OCI-LY1 (cell line): ENCODE measurements around the gene RFX5.
A peak's percentile ranks its signal among the peaks of the same experiment; 100 is the strongest.

Experiments used
- H2AFZ ChIP-seq: fragments of 200-600 bp; sonication (generic), shearing (Covaris generic); 2 replicates; pipeline ENCODE4 v1.6.0; 2014; ENCODE audit warnings: antibody characterized with exemption, mild to moderate bottlenecking, low read length
- H3F3A ChIP-seq: fragments of 200-600 bp; sonication (generic), shearing (Covaris generic); 2 replicates; pipeline ENCODE4 v1.6.0; 2014; ENCODE audit warnings: mild to moderate bottlenecking, antibody characterized with exemption, low read length, moderate library complexity; ENCODE audit not compliant: insufficient read depth
- H3K27ac ChIP-seq: fragments of 200-600 bp; sonication (generic); 2 replicates; pipeline ENCODE4 v1.5.1; 2014; ENCODE audit warnings: low read length, mixed run types, mild to moderate bottlenecking, low read depth; ENCODE audit not compliant: poor library complexity, severe bottlenecking
- H3K27me3 ChIP-seq: fragments of 200-600 bp; sonication (generic); 2 replicates; pipeline ENCODE4 v1.6.0; 2014; ENCODE audit warnings: antibody characterized with exemption, mild to moderate bottlenecking, low read length, moderate library complexity; ENCODE audit not compliant: insufficient read depth
- H3K36me3 ChIP-seq: fragments of 200-600 bp; sonication (generic); 2 replicates; pipeline ENCODE4 v1.6.1; 2014; ENCODE audit warnings: mild to moderate bottlenecking, antibody characterized with exemption, low read length, moderate library complexity, mixed read lengths; ENCODE audit not compliant: insufficient read depth
- H3K4me1 ChIP-seq: fragments of 200-600 bp; sonication (generic); 2 replicates; pipeline ENCODE4 v1.5.1; 2014; ENCODE audit warnings: mild to moderate bottlenecking, low read length, moderate library complexity; ENCODE audit not compliant: insufficient read depth, severe bottlenecking
- H3K4me2 ChIP-seq: fragments of 200-600 bp; sonication (generic), shearing (Covaris generic); 2 replicates; pipeline ENCODE4 v1.6.1; 2014; ENCODE audit warnings: low read length
- H3K4me3 ChIP-seq: fragments of 200-600 bp; sonication (generic); 2 replicates; pipeline ENCODE4 v1.5.1; 2014; ENCODE audit warnings: low read length, low read depth, mild to moderate bottlenecking, mixed read lengths; ENCODE audit not compliant: poor library complexity, severe bottlenecking
- H3K79me2 ChIP-seq: fragments of 200-600 bp; shearing (Covaris generic); 2 replicates; pipeline ENCODE4 v1.6.1; 2016; ENCODE audit warnings: mixed run types, low read length, mixed read lengths; ENCODE audit not compliant: insufficient read depth
- H3K9ac ChIP-seq: fragments of 200-600 bp; sonication (generic), shearing (Covaris generic); 2 replicates; pipeline ENCODE4 v1.6.1; 2014; ENCODE audit warnings: mild to moderate bottlenecking, low read length, mixed read lengths
- H3K9me2 ChIP-seq: fragments of 200-600 bp; sonication (generic), shearing (Covaris generic); 2 replicates; pipeline ENCODE4 v1.6.1; 2014; ENCODE audit warnings: low read depth, mild to moderate bottlenecking, low read length, mixed read lengths
- H3K9me3 ChIP-seq: fragments of 200-600 bp; shearing (Covaris generic); 2 replicates; pipeline ENCODE4 v1.6.1; 2014; ENCODE audit warnings: low read length, mixed read lengths
- H4K20me1 ChIP-seq: fragments of 200-600 bp; sonication (generic), shearing (Covaris generic); 2 replicates; pipeline ENCODE4 v1.6.0; 2016; ENCODE audit warnings: mild to moderate bottlenecking, low read length; ENCODE audit not compliant: insufficient read depth
- CTCF ChIP-seq: fragments of 200-600 bp; sonication (generic), shearing (Covaris generic); IDR thresholded peaks from 2 replicates; pipeline ENCODE4 v1.5.1; 2017; ENCODE audit warnings: mild to moderate bottlenecking, antibody characterized with exemption, low read length, moderate library complexity, mixed read lengths
- EZH2 ChIP-seq: fragments of 200-600 bp; sonication (generic), shearing (Covaris generic); IDR thresholded peaks from 2 replicates; pipeline ENCODE4 v1.8.0; 2017; ENCODE audit warnings: borderline replicate concordance, mixed run types, mild to moderate bottlenecking, antibody characterized with exemption, low read length, moderate library complexity, mixed read lengths

Gene RFX5

GRCh38 chr1:151364996-151365395, 17.9 kb upstream of the RFX5 start:
- H3K9ac ChIP-seq: no peak overlapping the region
- no peaks in the 10 kb centered on the region for H4K20me1 ChIP-seq
- H2AFZ ChIP-seq: no peak overlapping the region
- no peaks in the 10 kb centered on the region for H3K4me1 ChIP-seq
- H3K9me3 ChIP-seq: peaks cover 15% of the 10 kb centered on the region
- no peak overlapping the region for H3K27ac ChIP-seq
- H3K36me3 ChIP-seq: no peaks in the 10 kb centered on the region; the same call in 1 of the 2 replicates
- H3K79me2 ChIP-seq: no peaks in the 10 kb centered on the region
- H3K4me3 ChIP-seq: no peak overlapping the region
- H3F3A ChIP-seq: no peaks in the 10 kb centered on the region
- no peak overlapping the region for H3K4me2 ChIP-seq
- peak; percentile 12; the same call in 1 of the 2 replicates for TF ChIP-seq CTCF
- no peak for TF ChIP-seq EZH2
- H3K9me2 ChIP-seq: no peaks in the 10 kb centered on the region
- H3K27me3 ChIP-seq: no peaks in the 10 kb centered on the region

- Histone ChIP-seq H3K4me2 (no peak overlapping the region), H3K9me2 (no peaks in the 10 kb centered on the region), H3K79me2 (no peaks in the 10 kb centered on the region), H3F3A (no peaks in the 10 kb centered on the region), H3K27ac (no peak overlapping the region), H2AFZ (no peak overlapping the region), H3K4me1 (no peaks in the 10 kb centered on the region), H3K4me3 (no peak overlapping the region), H3K9ac (no peak overlapping the region), H3K36me3 (no peaks in the 10 kb centered on the region; the same call in 1 of the 2 replicates), H3K9me3 (peaks cover 15% of the 10 kb centered on the region), H3K27me3 (no peaks in the 10 kb centered on the region), H4K20me1 (no peaks in the 10 kb centered on the region)
- TF ChIP-seq EZH2: no peak
- no peak for TF ChIP-seq CTCF
These were observed 15.5 kb upstream of the RFX5 start for GRCh38 chr1:151362308-151363155.

- no peaks in the 10 kb centered on the region for H3K4me1 ChIP-seq
- H3K27ac ChIP-seq: no peak overlapping the region
- TF ChIP-seq CTCF (no peak), EZH2 (no peak)
- H3K79me2 ChIP-seq: no peaks in the 10 kb centered on the region
- H3F3A ChIP-seq: no peaks in the 10 kb centered on the region
- H2AFZ ChIP-seq: no peak overlapping the region
- H4K20me1 ChIP-seq: no peaks in the 10 kb centered on the region
- H3K9ac ChIP-seq: no peak overlapping the region
- no peaks in the 10 kb centered on the region for H3K27me3 ChIP-seq
- H3K4me3 ChIP-seq: no peak overlapping the region
- peaks cover 15% of the 10 kb centered on the region for H3K9me3 ChIP-seq
- H3K9me2 ChIP-seq: no peaks in the 10 kb centered on the region
- no peaks in the 10 kb centered on the region; the same call in 1 of the 2 replicates for H3K36me3 ChIP-seq
- H3K4me2 ChIP-seq: no peak overlapping the region
These were observed 14.8 kb upstream of the RFX5 start for GRCh38 chr1:151361883-151362282.
